Endodermal cell (in vitro differentiated cells): ENCODE measurements around the gene HTATSF1. TPM values are rescaled to one million over a fixed set of nuclear protein-coding genes. Genes with fewer than 3 reads are reported as not detected.

ENCODE experiments used
- DNase-seq: peaks from one replicate; pipeline ENCODE4 v3.0.0-alpha.2; 2017
- H3K27ac ChIP-seq: 2 replicates; pipeline ENCODE4 v1.5.1; 2013; ENCODE audit warnings: mild to moderate bottlenecking, low read depth, low read length, moderate library complexity
- H3K27me3 ChIP-seq: 2 replicates; pipeline ENCODE4 v1.6.1; 2013; ENCODE audit warnings: mild to moderate bottlenecking, low read length, moderate library complexity; ENCODE audit not compliant: insufficient read depth, control insufficient read depth, poor library complexity, severe bottlenecking
- H3K36me3 ChIP-seq: 2 replicates; pipeline ENCODE4 v1.7.0; 2013; ENCODE audit warnings: mild to moderate bottlenecking, low read length, moderate library complexity; ENCODE audit not compliant: control insufficient read depth, insufficient read depth
- H3K4me1 ChIP-seq: one replicate; pipeline ENCODE4 v1.7.0; 2013; ENCODE audit warnings: low read length; ENCODE audit not compliant: control insufficient read depth, insufficient read depth
- H3K4me3 ChIP-seq: 2 replicates; pipeline ENCODE4 v1.5.1; 2013; ENCODE audit warnings: mild to moderate bottlenecking, low read length, moderate library complexity
- H3K9ac ChIP-seq: 2 replicates; pipeline ENCODE4 v1.6.1; 2013; ENCODE audit warnings: mild to moderate bottlenecking, low read length, moderate library complexity; ENCODE audit not compliant: poor library complexity, severe bottlenecking; ENCODE audit errors: extremely low read depth
- H3K9me3 ChIP-seq: 2 replicates; pipeline ENCODE4 v1.6.1; 2013; ENCODE audit warnings: mild to moderate bottlenecking, low read length, moderate library complexity; ENCODE audit not compliant: control insufficient read depth
- H3K27ac Mint-ChIP-seq: 2 replicates; pipeline ENCODE4 v1.8.0; 2020; ENCODE audit warnings: mixed read lengths
- H3K27me3 Mint-ChIP-seq: 2 replicates; pipeline ENCODE4 v1.8.0; 2021; ENCODE audit warnings: mild to moderate bottlenecking, mixed read lengths; ENCODE audit not compliant: insufficient read depth
- H3K36me3 Mint-ChIP-seq: 2 replicates; pipeline ENCODE4 v1.8.0; 2020; ENCODE audit warnings: low read depth, mixed read lengths
- H3K4me1 Mint-ChIP-seq: 2 replicates; pipeline ENCODE4 v1.8.0; 2020; ENCODE audit warnings: mixed read lengths
- H3K4me3 Mint-ChIP-seq: 2 replicates; pipeline ENCODE4 v1.8.0; 2020; ENCODE audit warnings: mild to moderate bottlenecking, moderate library complexity, mixed read lengths
- H3K9me3 Mint-ChIP-seq: 2 replicates; pipeline ENCODE4 v1.8.0; 2020; ENCODE audit warnings: mild to moderate bottlenecking, mixed read lengths
- WGBS, 2 experiments: methylation state at CpG; one replicate each; pipeline versions ENCODE4 v1.1.5 to v1.1.7; 2013; ENCODE audit warnings: missing lambda C conversion rate in 2 of 2, mixed read lengths in 1 of 2; ENCODE audit not compliant: insufficient coverage in 1 of 2, insufficient read length in 1 of 2; 5-methylcytosine and 5-hydroxymethylcytosine counted together
- total RNA-seq, 2 donors: library from RNA; stranded (reverse); fragmentation: NEBNext Ultra II Directional in 1 of 2; extraction: Animal tissue kit (Norgen Biotek cat#: 25700) in 1 of 2; gene quantifications; 2 replicates in 1 of 2; 3 replicates in 1 of 2; pipeline ENCODE4 v1.2.1, GENCODE V29; 2021
- TF ChIP-seq, protein P1 (sequence below): fragments of 200-600 bp; sonication (generic); conservative IDR thresholded peaks from 2 replicates; pipeline ENCODE4 v1.5.0; 2021; ENCODE audit warnings: antibody characterized with exemption, mild to moderate bottlenecking

The HTATSF1 gene
- total RNA-seq, 2 donors from 2014 or later: 61.1 to 75.5 TPM

DNA sequence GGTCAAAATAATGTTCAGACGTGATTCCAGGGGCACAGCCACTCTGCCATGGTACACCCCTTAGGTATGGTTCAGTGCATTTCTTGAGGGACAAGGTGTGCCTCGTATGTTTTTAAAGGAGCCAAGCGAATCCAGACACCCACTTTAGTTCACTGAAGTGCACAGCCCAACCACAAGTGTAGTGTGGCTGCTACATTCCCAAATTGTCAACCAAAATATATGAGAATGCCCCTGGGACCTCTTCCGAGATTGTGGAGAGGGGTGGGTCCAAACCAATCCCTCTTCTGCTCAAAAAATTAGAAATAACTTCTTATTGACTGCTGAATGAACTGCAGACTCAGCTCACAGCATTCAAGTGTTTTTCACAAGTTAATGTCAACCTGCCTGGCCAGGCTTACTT, 17.0 kb upstream of the HTATSF1 start:
- Histone ChIP-seq H3K27ac (no peak overlapping the region), H3K9me3 (no peaks in the 10 kb centered on the region), H3K27me3 (no peaks in the 10 kb centered on the region), H3K9ac (no peak overlapping the region), H3K4me1 (no peaks in the 10 kb centered on the region), H3K4me3 (no peak overlapping the region), H3K36me3 (no peaks in the 10 kb centered on the region)
- H3K27ac Mint-ChIP-seq: no peak overlapping the region
- no peak for DNase-seq
- peaks cover 7% of the 10 kb centered on the region for H3K27me3 Mint-ChIP-seq
- H3K36me3 Mint-ChIP-seq: no peaks in the 10 kb centered on the region
- H3K4me1 Mint-ChIP-seq: peaks cover 2% of the 10 kb centered on the region
- TF ChIP-seq, protein P1, sequence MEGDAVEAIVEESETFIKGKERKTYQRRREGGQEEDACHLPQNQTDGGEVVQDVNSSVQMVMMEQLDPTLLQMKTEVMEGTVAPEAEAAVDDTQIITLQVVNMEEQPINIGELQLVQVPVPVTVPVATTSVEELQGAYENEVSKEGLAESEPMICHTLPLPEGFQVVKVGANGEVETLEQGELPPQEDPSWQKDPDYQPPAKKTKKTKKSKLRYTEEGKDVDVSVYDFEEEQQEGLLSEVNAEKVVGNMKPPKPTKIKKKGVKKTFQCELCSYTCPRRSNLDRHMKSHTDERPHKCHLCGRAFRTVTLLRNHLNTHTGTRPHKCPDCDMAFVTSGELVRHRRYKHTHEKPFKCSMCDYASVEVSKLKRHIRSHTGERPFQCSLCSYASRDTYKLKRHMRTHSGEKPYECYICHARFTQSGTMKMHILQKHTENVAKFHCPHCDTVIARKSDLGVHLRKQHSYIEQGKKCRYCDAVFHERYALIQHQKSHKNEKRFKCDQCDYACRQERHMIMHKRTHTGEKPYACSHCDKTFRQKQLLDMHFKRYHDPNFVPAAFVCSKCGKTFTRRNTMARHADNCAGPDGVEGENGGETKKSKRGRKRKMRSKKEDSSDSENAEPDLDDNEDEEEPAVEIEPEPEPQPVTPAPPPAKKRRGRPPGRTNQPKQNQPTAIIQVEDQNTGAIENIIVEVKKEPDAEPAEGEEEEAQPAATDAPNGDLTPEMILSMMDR: no peak
- peaks cover 57% of the 10 kb centered on the region for H3K9me3 Mint-ChIP-seq
- WGBS, 2 experiments: 81 to 100% methylated on average over 1 to 4 of the region's 4 CpGs
- no peak overlapping the region for H3K4me3 Mint-ChIP-seq

DNA sequence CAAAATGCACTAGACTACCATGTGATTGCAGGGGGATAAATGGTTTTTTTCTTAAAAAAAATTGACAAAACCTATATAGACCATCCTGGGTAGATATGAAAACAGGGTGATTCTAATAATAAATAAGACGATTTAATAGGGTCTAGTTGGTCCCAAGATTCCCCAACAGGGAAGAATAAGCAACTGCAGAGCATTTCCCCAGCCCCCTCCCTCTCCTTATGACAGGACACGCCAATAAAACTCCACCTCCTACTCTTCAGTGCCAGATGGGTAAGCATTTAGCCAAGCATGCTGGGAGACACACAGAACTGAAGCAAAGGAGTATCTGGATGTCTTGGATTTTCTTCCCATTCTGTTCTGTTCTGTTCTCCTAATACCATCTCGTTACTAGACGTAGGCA, 9.7 kb upstream of the HTATSF1 start, which contains the start of gene BRS3:
Gene BRS3 (plus strand): TSS at position 301 of the 400 bp plus-strand sequence. CDS start 168 bp downstream, outside the sequence.
- TF ChIP-seq, protein P1: no peak
- peaks cover 5% of the 10 kb centered on the region for H3K4me1 Mint-ChIP-seq
- H3K36me3 ChIP-seq: no peaks in the 10 kb centered on the region
- no peak within 1 kb of the TSS for H3K27ac ChIP-seq
- 93 to 100% methylated on average over 1 to 3 of the region's 4 CpGs for WGBS, 2 experiments
- H3K36me3 Mint-ChIP-seq: no peaks in the 10 kb centered on the region
- no peak for DNase-seq
- H3K4me3 ChIP-seq: no peak within 1 kb of the TSS
- peaks cover 50% of the 10 kb centered on the region for H3K9me3 Mint-ChIP-seq
- no peaks in the 10 kb centered on the region for H3K9me3 ChIP-seq
- H3K27me3 Mint-ChIP-seq: peaks cover 25% of the 10 kb centered on the region
- H3K27me3 ChIP-seq: peaks cover 9% of the 10 kb centered on the region
- no peak within 1 kb of the TSS for H3K9ac ChIP-seq
- no peaks in the 10 kb centered on the region for H3K4me1 ChIP-seq
- no peak within 1 kb of the TSS for H3K27ac Mint-ChIP-seq
- no peak within 1 kb of the TSS for H3K4me3 Mint-ChIP-seq

DNA sequence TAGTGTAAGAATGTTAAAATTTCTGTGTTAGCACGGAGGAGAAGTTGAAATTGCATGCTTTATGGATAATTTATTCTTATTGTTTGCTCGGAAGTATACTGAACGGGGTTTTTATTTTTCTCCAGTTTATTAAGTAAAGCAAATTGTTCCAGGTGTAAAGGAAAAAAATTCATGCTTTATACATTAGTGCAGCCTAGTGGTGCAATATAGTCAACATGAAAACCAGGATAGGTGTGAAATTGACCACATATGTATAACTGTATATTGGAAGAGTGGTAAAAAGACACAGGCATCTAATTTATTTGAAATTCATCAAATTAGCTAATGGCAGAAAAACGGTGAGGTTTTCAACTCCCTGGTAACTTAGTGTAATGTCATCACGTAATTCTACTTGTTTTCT, 8.7 kb upstream of the HTATSF1 start:
- H3K36me3 ChIP-seq: no peaks in the 10 kb centered on the region
- H3K9me3 Mint-ChIP-seq: peaks cover 47% of the 10 kb centered on the region

More for the DNA sequence above, 8.7 kb upstream of the HTATSF1 start:
- no peak for DNase-seq
- TF ChIP-seq, protein P1: no peak
- Histone ChIP-seq H3K4me3 (no peak overlapping the region), H3K9me3 (no peaks in the 10 kb centered on the region), H3K4me1 (no peaks in the 10 kb centered on the region), H3K27me3 (peaks cover 9% of the 10 kb centered on the region), H3K27ac (no peak overlapping the region), H3K9ac (no peak overlapping the region)
- Mint-ChIP-seq H3K4me3 (no peak overlapping the region), H3K27ac (no peak overlapping the region), H3K27me3 (peaks cover 25% of the 10 kb centered on the region), H3K36me3 (no peaks in the 10 kb centered on the region), H3K4me1 (peaks cover 5% of the 10 kb centered on the region)
- 33 to 66% methylated on average over 1 to 5 of the region's 5 CpGs for WGBS, 2 experiments
